Raji (cell line): ENCODE data around the gene MKNK1.

ENCODE experiments used
- POLR2A ChIP-seq: IDR thresholded peaks from 2 replicates; pipeline ENCODE4 v1.6.1; 2011; ENCODE audit warnings: low read depth, low read length, control low read depth; ENCODE audit not compliant: insufficient read depth

The MKNK1 gene

GRCh38 chr1:46587069-46587468 lies 17.0 kb downstream of the MKNK1 start:
- TF ChIP-seq POLR2A, result no peak

- TF ChIP-seq POLR2A, result no peak
These were observed 18.6 kb downstream of the MKNK1 start for GRCh38 chr1:46585312-46585938.

- no peak for TF ChIP-seq POLR2A
These were observed 20.6 kb downstream of the MKNK1 start for GRCh38 chr1:46583494-46583893.

GRCh38 chr1:46582972-46583371 lies 21.1 kb downstream of the MKNK1 start:
- TF ChIP-seq POLR2A, result no peak

GRCh38 chr1:46581681-46582455 lies 22.2 kb downstream of the MKNK1 start:
- TF ChIP-seq POLR2A, result no peak

- no peak for TF ChIP-seq POLR2A
These were observed 23.7 kb downstream of the MKNK1 start for GRCh38 chr1:46580140-46580903.

- no peak for TF ChIP-seq POLR2A
These were observed 26.4 kb downstream of the MKNK1 start for GRCh38 chr1:46577671-46578070.

GRCh38 chr1:46576596-46576995 lies 27.5 kb downstream of the MKNK1 start:
- TF ChIP-seq POLR2A, result no peak

GRCh38 chr1:46575778-46576177 lies 28.3 kb downstream of the MKNK1 start:
- no peak for TF ChIP-seq POLR2A

GRCh38 chr1:46575300-46575699 lies 28.8 kb downstream of the MKNK1 start:
- TF ChIP-seq POLR2A, result no peak

- TF ChIP-seq POLR2A, result no peak
These were observed 32.3 kb downstream of the MKNK1 start for GRCh38 chr1:46571691-46572225.

- TF ChIP-seq POLR2A, result no peak
These were observed 34.0 kb downstream of the MKNK1 start for GRCh38 chr1:46569884-46570725.

GRCh38 chr1:46569116-46569515 lies 35.0 kb downstream of the MKNK1 start:
- no peak for TF ChIP-seq POLR2A

- TF ChIP-seq POLR2A, result no peak
These were observed 35.6 kb downstream of the MKNK1 start for GRCh38 chr1:46568461-46568891.

- TF ChIP-seq POLR2A, result no peak
These were observed 40.7 kb downstream of the MKNK1 start for GRCh38 chr1:46563341-46563740.
